Measurements from ENCODE around the gene PRKCZ.

PRKCZ gene

GRCh38 chr1:2159124-2159523 is 108.9 kb downstream of the PRKCZ start:
- Mint-ChIP-seq H3K4me1 (ENCODE audit: low read depth) (peaks cover 2% of the 10 kb centered on the region), H3K9me3 (no peaks in the 10 kb centered on the region), H3K27ac (no peak overlapping the region), H3K4me3 (no peak overlapping the region), H3K36me3 (ENCODE audit: low read depth) (no peaks in the 10 kb centered on the region), H3K27me3 (ENCODE audit: low read depth) (no peaks in the 10 kb centered on the region)
- no peak for DNase-seq (ENCODE audit: low spot score)

GRCh38 chr1:2160451-2161300 is 110.5 kb downstream of the PRKCZ start:
- no peaks in the 10 kb centered on the region for H3K9me3 Mint-ChIP-seq
- H3K36me3 Mint-ChIP-seq (ENCODE audit: low read depth), result no peaks in the 10 kb centered on the region
- no peak overlapping the region for H3K4me3 Mint-ChIP-seq
- DNase-seq (ENCODE audit: low spot score), result no peak
- peaks cover 2% of the 10 kb centered on the region for H3K4me1 Mint-ChIP-seq (ENCODE audit: low read depth)
- no peaks in the 10 kb centered on the region for H3K27me3 Mint-ChIP-seq (ENCODE audit: low read depth)
- H3K27ac Mint-ChIP-seq, result no peak overlapping the region

GRCh38 chr1:2163205-2163604 is 113.0 kb downstream of the PRKCZ start:
- no peaks in the 10 kb centered on the region for H3K9me3 Mint-ChIP-seq
- H3K4me3 Mint-ChIP-seq, result no peak overlapping the region
- H3K4me1 Mint-ChIP-seq (ENCODE audit: low read depth), result peaks cover 2% of the 10 kb centered on the region
- H3K36me3 Mint-ChIP-seq (ENCODE audit: low read depth), result no peaks in the 10 kb centered on the region
- no peak for DNase-seq (ENCODE audit: low spot score)
- H3K27me3 Mint-ChIP-seq (ENCODE audit: low read depth), result no peaks in the 10 kb centered on the region
- H3K27ac Mint-ChIP-seq, result no peak overlapping the region

- Mint-ChIP-seq H3K4me1 (ENCODE audit: low read depth) (peaks cover 2% of the 10 kb centered on the region), H3K9me3 (no peaks in the 10 kb centered on the region), H3K36me3 (ENCODE audit: low read depth) (no peaks in the 10 kb centered on the region), H3K4me3 (no peak overlapping the region), H3K27me3 (ENCODE audit: low read depth) (no peaks in the 10 kb centered on the region), H3K27ac (no peak overlapping the region)
- no peak for DNase-seq (ENCODE audit: low spot score)
These were observed 115.4 kb downstream of the PRKCZ start for GRCh38 chr1:2165646-2166045.

GRCh38 chr1:2166254-2166653 is 116.0 kb downstream of the PRKCZ start:
- H3K4me1 Mint-ChIP-seq (ENCODE audit: low read depth), result peaks cover 2% of the 10 kb centered on the region
- H3K27me3 Mint-ChIP-seq (ENCODE audit: low read depth), result no peaks in the 10 kb centered on the region
- no peak for DNase-seq (ENCODE audit: low spot score)
- H3K4me3 Mint-ChIP-seq, result no peak overlapping the region
- H3K36me3 Mint-ChIP-seq (ENCODE audit: low read depth), result no peaks in the 10 kb centered on the region
- H3K27ac Mint-ChIP-seq, result no peak overlapping the region
- no peaks in the 10 kb centered on the region for H3K9me3 Mint-ChIP-seq

- Mint-ChIP-seq H3K27me3 (ENCODE audit: low read depth) (no peaks in the 10 kb centered on the region), H3K9me3 (no peaks in the 10 kb centered on the region), H3K36me3 (ENCODE audit: low read depth) (no peaks in the 10 kb centered on the region), H3K4me3 (no peak overlapping the region), H3K4me1 (ENCODE audit: low read depth) (peaks cover 2% of the 10 kb centered on the region), H3K27ac (no peak overlapping the region)
- DNase-seq (ENCODE audit: low spot score), result no peak
These were observed 116.5 kb downstream of the PRKCZ start for GRCh38 chr1:2166695-2167094.

GRCh38 chr1:2168090-2168489 is 117.9 kb downstream of the PRKCZ start:
- Mint-ChIP-seq H3K27ac (no peak overlapping the region), H3K36me3 (ENCODE audit: low read depth) (no peaks in the 10 kb centered on the region), H3K4me3 (no peak overlapping the region), H3K27me3 (ENCODE audit: low read depth) (no peaks in the 10 kb centered on the region), H3K4me1 (ENCODE audit: low read depth) (no peaks in the 10 kb centered on the region), H3K9me3 (no peaks in the 10 kb centered on the region)
- no peak for DNase-seq (ENCODE audit: low spot score)

- Mint-ChIP-seq H3K4me1 (ENCODE audit: low read depth) (no peaks in the 10 kb centered on the region), H3K36me3 (ENCODE audit: low read depth) (no peaks in the 10 kb centered on the region), H3K27ac (no peak overlapping the region)
These were observed 118.3 kb downstream of the PRKCZ start for GRCh38 chr1:2168535-2168934.

GRCh38 chr1:2169200-2169836 is 119.1 kb downstream of the PRKCZ start:
- Mint-ChIP-seq H3K27me3 (ENCODE audit: low read depth) (no peaks in the 10 kb centered on the region), H3K36me3 (ENCODE audit: low read depth) (no peaks in the 10 kb centered on the region), H3K4me3 (no peak overlapping the region), H3K27ac (no peak overlapping the region), H3K9me3 (no peaks in the 10 kb centered on the region), H3K4me1 (ENCODE audit: low read depth) (no peaks in the 10 kb centered on the region)
- DNase-seq (ENCODE audit: low spot score), result no peak

More at GRCh38 chr1:2168535-2168934, 118.3 kb downstream of the PRKCZ start:
- H3K4me3 Mint-ChIP-seq, result no peak overlapping the region
- no peaks in the 10 kb centered on the region for H3K9me3 Mint-ChIP-seq
- H3K27me3 Mint-ChIP-seq (ENCODE audit: low read depth), result no peaks in the 10 kb centered on the region
- no peak for DNase-seq (ENCODE audit: low spot score)

- no peaks in the 10 kb centered on the region for H3K27me3 Mint-ChIP-seq (ENCODE audit: low read depth)
- H3K4me3 Mint-ChIP-seq, result no peak overlapping the region
- H3K9me3 Mint-ChIP-seq, result no peaks in the 10 kb centered on the region
- H3K4me1 Mint-ChIP-seq (ENCODE audit: low read depth), result no peaks in the 10 kb centered on the region
- no peaks in the 10 kb centered on the region for H3K36me3 Mint-ChIP-seq (ENCODE audit: low read depth)
- no peak for DNase-seq (ENCODE audit: low spot score)
- no peak overlapping the region for H3K27ac Mint-ChIP-seq
These were observed 120.0 kb downstream of the PRKCZ start for GRCh38 chr1:2170211-2170610.

GRCh38 chr1:2172012-2172411 is 121.8 kb downstream of the PRKCZ start:
- Mint-ChIP-seq H3K4me3 (no peak overlapping the region), H3K27me3 (ENCODE audit: low read depth) (no peaks in the 10 kb centered on the region), H3K4me1 (ENCODE audit: low read depth) (no peaks in the 10 kb centered on the region), H3K27ac (no peak overlapping the region), H3K36me3 (ENCODE audit: low read depth) (no peaks in the 10 kb centered on the region), H3K9me3 (no peaks in the 10 kb centered on the region)
- DNase-seq (ENCODE audit: low spot score), result no peak

- Mint-ChIP-seq H3K4me3 (no peak overlapping the region), H3K36me3 (ENCODE audit: low read depth) (no peaks in the 10 kb centered on the region), H3K9me3 (no peaks in the 10 kb centered on the region), H3K27me3 (ENCODE audit: low read depth) (no peaks in the 10 kb centered on the region), H3K27ac (no peak overlapping the region), H3K4me1 (ENCODE audit: low read depth) (no peaks in the 10 kb centered on the region)
- DNase-seq (ENCODE audit: low spot score), result no peak
These were observed 122.4 kb downstream of the PRKCZ start for GRCh38 chr1:2172551-2173146.

- Mint-ChIP-seq H3K9me3 (no peaks in the 10 kb centered on the region), H3K27ac (no peak overlapping the region), H3K4me3 (no peak overlapping the region), H3K36me3 (ENCODE audit: low read depth) (no peaks in the 10 kb centered on the region), H3K27me3 (ENCODE audit: low read depth) (no peaks in the 10 kb centered on the region), H3K4me1 (ENCODE audit: low read depth) (no peaks in the 10 kb centered on the region)
- DNase-seq (ENCODE audit: low spot score), result no peak
These were observed 123.5 kb downstream of the PRKCZ start for GRCh38 chr1:2173546-2174347.
